Ovary (tissue), 3 donors: ENCODE measurements around the gene PSMB8.

Experiments used
- POLR2A ChIP-seq: fragments of 450-650 bp; IDR thresholded peaks from one replicate; pipeline ENCODE4 v1.6.1; 2017; ENCODE audit warnings: antibody characterized with exemption, mild to moderate bottlenecking, moderate library complexity
- TF ChIP-seq, protein P1 (sequence below), 3 donors: fragments of 450-650 bp in 2 of 3; fragments of 200-600 bp in 1 of 3; IDR thresholded peaks; one replicate each; pipeline versions ENCODE4 v1.5.1 to v1.8.0; 2016 to 2022; ENCODE audit warnings: antibody characterized with exemption in 3 of 3, mild to moderate bottlenecking in 1 of 3
- donor health status: DM: no; HTN: no; CAD: no.

DNA sequence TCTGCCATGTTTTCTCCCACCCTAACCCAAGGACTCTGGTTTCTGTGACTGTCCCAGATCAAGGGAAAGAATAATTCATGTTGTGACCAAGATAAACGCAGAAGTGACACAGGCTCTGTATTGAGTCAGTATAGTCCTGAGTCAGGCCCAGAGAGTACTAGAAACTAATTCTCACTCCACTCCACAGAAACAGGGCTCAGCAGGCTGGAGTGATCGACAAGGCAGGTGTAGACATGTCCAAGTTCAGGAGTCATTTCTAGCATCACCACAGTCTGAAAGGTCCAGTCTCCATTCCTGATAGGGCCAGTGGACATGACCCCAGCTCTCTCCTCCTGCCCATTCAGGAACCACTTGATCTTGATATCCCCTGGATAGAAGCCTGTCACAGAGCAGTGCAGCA lies 29.7 kb downstream of the PSMB8 start:
- TF ChIP-seq POLR2A: no peak
- TF ChIP-seq, protein P1, sequence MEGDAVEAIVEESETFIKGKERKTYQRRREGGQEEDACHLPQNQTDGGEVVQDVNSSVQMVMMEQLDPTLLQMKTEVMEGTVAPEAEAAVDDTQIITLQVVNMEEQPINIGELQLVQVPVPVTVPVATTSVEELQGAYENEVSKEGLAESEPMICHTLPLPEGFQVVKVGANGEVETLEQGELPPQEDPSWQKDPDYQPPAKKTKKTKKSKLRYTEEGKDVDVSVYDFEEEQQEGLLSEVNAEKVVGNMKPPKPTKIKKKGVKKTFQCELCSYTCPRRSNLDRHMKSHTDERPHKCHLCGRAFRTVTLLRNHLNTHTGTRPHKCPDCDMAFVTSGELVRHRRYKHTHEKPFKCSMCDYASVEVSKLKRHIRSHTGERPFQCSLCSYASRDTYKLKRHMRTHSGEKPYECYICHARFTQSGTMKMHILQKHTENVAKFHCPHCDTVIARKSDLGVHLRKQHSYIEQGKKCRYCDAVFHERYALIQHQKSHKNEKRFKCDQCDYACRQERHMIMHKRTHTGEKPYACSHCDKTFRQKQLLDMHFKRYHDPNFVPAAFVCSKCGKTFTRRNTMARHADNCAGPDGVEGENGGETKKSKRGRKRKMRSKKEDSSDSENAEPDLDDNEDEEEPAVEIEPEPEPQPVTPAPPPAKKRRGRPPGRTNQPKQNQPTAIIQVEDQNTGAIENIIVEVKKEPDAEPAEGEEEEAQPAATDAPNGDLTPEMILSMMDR (IDR thresholded peaks at IDR 0.05): no peak
